ENCODE measurements around the gene EWSR1.
A peak's percentile ranks its signal among the peaks of the same experiment; 100 is the strongest.

Gene EWSR1

GRCh38 chr22:29270475-29271271, 2.6 kb downstream of the EWSR1 start:
- no peak for DNase-seq (ENCODE audit: low read depth)
- peak overlapping the region; percentile 89 for H3K4me3 ChIP-seq (ENCODE audit: low read depth, low read length)
- no peak for TF ChIP-seq CTCF (IDR thresholded peaks at IDR 0.05; ENCODE audit: low read depth, low read length, missing control alignments)
- in situ Hi-C loops (cut with HindIII; ENCODE audit: low sequenced_read_pairs): loop anchor here (5.0 kb wide), 1 partner anchor 77 kb away; no protein-coding TSS in a partner anchor

- H3K4me3 ChIP-seq (ENCODE audit: low read depth, low read length): no peak overlapping the region
- DNase-seq (ENCODE audit: low read depth): no peak
- no peak for TF ChIP-seq CTCF (IDR thresholded peaks at IDR 0.05; ENCODE audit: low read depth, low read length, missing control alignments)
- in situ Hi-C loops (cut with HindIII; ENCODE audit: low sequenced_read_pairs): loop anchor here (5.0 kb wide), 1 partner anchor 75 kb away; no protein-coding TSS in a partner anchor
These were observed 4.6 kb downstream of the EWSR1 start for GRCh38 chr22:29272624-29273023.

- in situ Hi-C loops (cut with HindIII; ENCODE audit: low sequenced_read_pairs): no loop called here
- no peak for TF ChIP-seq CTCF (IDR thresholded peaks at IDR 0.05; ENCODE audit: low read depth, low read length, missing control alignments)
- no peak for DNase-seq (ENCODE audit: low read depth)
- no peak overlapping the region for H3K4me3 ChIP-seq (ENCODE audit: low read depth, low read length)
These were observed 7.1 kb downstream of the EWSR1 start for GRCh38 chr22:29275167-29275566.

- in situ Hi-C loops (cut with HindIII; ENCODE audit: low sequenced_read_pairs): no loop called here
- H3K4me3 ChIP-seq (ENCODE audit: low read depth, low read length): no peak overlapping the region
- DNase-seq (ENCODE audit: low read depth): no peak
- TF ChIP-seq CTCF (IDR thresholded peaks at IDR 0.05; ENCODE audit: low read depth, low read length, missing control alignments): no peak
These were observed 7.9 kb downstream of the EWSR1 start for GRCh38 chr22:29275819-29276565.

GRCh38 chr22:29277927-29278326, 9.9 kb downstream of the EWSR1 start:
- no peak for TF ChIP-seq CTCF (IDR thresholded peaks at IDR 0.05; ENCODE audit: low read depth, low read length, missing control alignments)
- no peak overlapping the region for H3K4me3 ChIP-seq (ENCODE audit: low read depth, low read length)
- in situ Hi-C loops (cut with HindIII; ENCODE audit: low sequenced_read_pairs): no loop called here

GRCh38 chr22:29284196-29284595, 16.1 kb downstream of the EWSR1 start:
- DNase-seq (ENCODE audit: low read depth): no peak
- no peak for TF ChIP-seq CTCF (IDR thresholded peaks at IDR 0.05; ENCODE audit: low read depth, low read length, missing control alignments)
- in situ Hi-C loops (cut with HindIII; ENCODE audit: low sequenced_read_pairs): no loop called here
- no peak overlapping the region for H3K4me3 ChIP-seq (ENCODE audit: low read depth, low read length)

More at GRCh38 chr22:29277927-29278326, 9.9 kb downstream of the EWSR1 start:
- DNase-seq (ENCODE audit: low read depth): no peak

Measured in astrocyte of the cerebellum (primary cell).